Endothelial cell of umbilical vein (primary cell): ENCODE data around the gene EPHA8.

ENCODE experiments used
- CTCF ChIP-seq, 2 donors: IDR thresholded peaks; 1 replicate in 1 of 2; 2 replicates in 1 of 2; pipeline ENCODE4 v1.5.1; 2011; ENCODE audit warnings: low read length in 2 of 2, mild to moderate bottlenecking in 2 of 2, moderate library complexity in 2 of 2, control low read depth in 1 of 2, inconsistent platforms in 1 of 2, low read depth in 1 of 2; ENCODE audit not compliant: insufficient read depth in 1 of 2; ENCODE audit errors: extremely low read depth in 1 of 2
- EZH2 ChIP-seq: IDR thresholded peaks from 2 replicates; pipeline ENCODE4 v1.6.1; 2012; ENCODE audit warnings: borderline replicate concordance, low read depth, mild to moderate bottlenecking, moderate library complexity, low read length, inconsistent platforms; ENCODE audit not compliant: severe bottlenecking
- GATA2 ChIP-seq: IDR thresholded peaks from 2 replicates; pipeline ENCODE4 v1.7.0; 2011; ENCODE audit warnings: low read depth, mild to moderate bottlenecking, moderate library complexity, mixed read lengths, low read length; ENCODE audit not compliant: insufficient read length, insufficient read depth
- POLR2A ChIP-seq: IDR thresholded peaks from 2 replicates; pipeline ENCODE4 v1.6.1; 2012; ENCODE audit warnings: low read depth, mild to moderate bottlenecking, control low read depth, low read length
- POLR2AphosphoS5 ChIP-seq: IDR thresholded peaks from 2 replicates; pipeline ENCODE4 v1.6.1; 2012; ENCODE audit warnings: low read depth, mild to moderate bottlenecking, control low read depth, low read length, moderate library complexity; ENCODE audit not compliant: insufficient read depth
- TF ChIP-seq, protein P1 (sequence below): IDR thresholded peaks from 2 replicates; pipeline ENCODE4 v1.6.1; 2011; ENCODE audit not compliant: insufficient read depth, insufficient read length

- no peak for TF ChIP-seq CTCF (IDR thresholded peaks at IDR 0.05; ENCODE audit: extremely low read depth in 1 of 2, insufficient read depth in 1 of 2, low read depth in 1 of 2, low read length in 2 of 2)
- TF ChIP-seq, protein P1, sequence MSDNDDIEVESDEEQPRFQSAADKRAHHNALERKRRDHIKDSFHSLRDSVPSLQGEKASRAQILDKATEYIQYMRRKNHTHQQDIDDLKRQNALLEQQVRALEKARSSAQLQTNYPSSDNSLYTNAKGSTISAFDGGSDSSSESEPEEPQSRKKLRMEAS, result no peak
- no peak for TF ChIP-seq EZH2
- no peak for TF ChIP-seq GATA2
- no peak for TF ChIP-seq POLR2A
- TF ChIP-seq POLR2AphosphoS5, result no peak
Measured at GRCh38 chr1:22533244-22533895, 29.9 kb upstream of the EPHA8 start.
